Smooth muscle cell of trachea (primary cell): Measurements from ENCODE around the gene BACE1-AS. TPM values are rescaled to one million over a fixed set of nuclear protein-coding genes. Genes with fewer than 3 reads are reported as not detected.

Experiments used
- total RNA-seq: library from RNA; depleted of rRNA; stranded (reverse); fragments of >200 nt; gene quantifications from 2 replicates; pipeline ENCODE4 v1.2.1, GENCODE V29; 2014

BACE1-AS gene
- total RNA-seq, result 3.5 and 4.3 TPM in 2 replicates

GRCh38 chr11:117290809-117291396 is at the start of gene BACE1-AS:
BACE1-AS (plus strand) TSS chr11:117291346.

GRCh38 chr11:117316197-117316961 is 25.2 kb downstream of the BACE1-AS start, which contains the start of gene BACE1:
BACE1 (minus strand) TSS chr11:117316256; CDS start chr11:117315795, 461 bp downstream.

GRCh38 chr11:117327567-117328374 is 36.6 kb downstream of the BACE1-AS start, which contains the start of gene CEP164:
CEP164 (plus strand) TSS chr11:117327854; CDS start chr11:117338587, 10,733 bp downstream.

Other genes with a start within 250 kb of the BACE1-AS start
- gene SIK3, start 192.9 kb upstream of the BACE1-AS start, total RNA-seq, result 25.1 and 28.8 TPM in 2 replicates
- gene PAFAH1B2, start 147.1 kb upstream of the BACE1-AS start, total RNA-seq, result 110 and 125 TPM in 2 replicates
- gene SIDT2, start 112.6 kb upstream of the BACE1-AS start, total RNA-seq, result 14.1 and 27.0 TPM in 2 replicates
- gene TAGLN, start 92.0 kb upstream of the BACE1-AS start, total RNA-seq, result 109 and 172 TPM in 2 replicates
- gene PCSK7, start 59.3 kb upstream of the BACE1-AS start, total RNA-seq, result 36.2 and 50.3 TPM in 2 replicates
- gene RNF214, start 58.7 kb upstream of the BACE1-AS start, total RNA-seq, result 9.6 and 9.7 TPM in 2 replicates
- gene BACE1, start 24.9 kb downstream of the BACE1-AS start, total RNA-seq, result 34.6 and 42.2 TPM in 2 replicates
- gene CEP164, start 36.5 kb downstream of the BACE1-AS start, total RNA-seq, result 35.4 and 43.3 TPM in 2 replicates